Left lung (tissue), 10 donors: ENCODE results near the gene FCRLA. TPM values are rescaled to one million over a fixed set of nuclear protein-coding genes. Genes with fewer than 3 reads are reported as not detected.

ENCODE experiments used
- ATAC-seq: fragments of 200-7000 bp; cut with Tn5 transposase; one replicate; pipeline ENCODE4 v1.9.1; 2020; ENCODE audit warnings: moderate library complexity
- DNase-seq, 4 donors: peaks; one replicate each; pipeline ENCODE4 v3.0.0-alpha.2; 2013 to 2020
- H3K27ac ChIP-seq, 2 donors: fragments of 200-600 bp; sonication (generic) in 1 of 2; one replicate each; pipeline versions ENCODE4 v1.5.0 to v1.8.0; 2020 to 2021
- H3K27me3 ChIP-seq, 2 donors: fragments of 200-600 bp; sonication (generic) in 1 of 2; one replicate each; pipeline versions ENCODE4 v1.5.0 to v1.8.0; 2020 to 2021
- H3K36me3 ChIP-seq, 2 donors: fragments of 200-600 bp; sonication (generic) in 1 of 2; one replicate each; pipeline versions ENCODE4 v1.5.0 to v1.8.0; 2020 to 2021
- H3K4me1 ChIP-seq, 2 donors: fragments of 200-600 bp; one replicate each; pipeline ENCODE4 v1.8.0; 2021
- H3K4me3 ChIP-seq, 2 donors: fragments of 200-600 bp; sonication (generic) in 1 of 2; one replicate each; pipeline versions ENCODE4 v1.5.0 to v1.8.0; 2020 to 2021; ENCODE audit warnings: mild to moderate bottlenecking in 1 of 2
- H3K9me3 ChIP-seq, 2 donors: fragments of 200-600 bp; sonication (generic) in 1 of 2; one replicate each; pipeline versions ENCODE4 v1.5.0 to v1.8.0; 2020 to 2021
- CTCF ChIP-seq, 2 donors: fragments of 200-600 bp; sonication (generic) in 1 of 2; IDR thresholded peaks; one replicate each; pipeline versions ENCODE4 v1.5.0 to v1.8.0; 2021; ENCODE audit warnings: antibody characterized with exemption in 2 of 2
- intact Hi-C, 2 donors: fragments of 100-400 bp; cut with DNase I; formaldehyde crosslinking; loops; one replicate each; pipeline versions ENCODE4 v1.11.2 to v1.14.2; 2022
- polyA plus RNA-seq, 6 donors: library from polyadenylated mRNA; unstranded; fragments of 120-200 nt; gene quantifications; one replicate each; pipeline ENCODE4 v1.2.1, GENCODE V29; 2013; ENCODE audit not compliant: insufficient read length in 6 of 6
- total RNA-seq, 2 donors: library from RNA; stranded (reverse); fragmentation: NEBNext Ultra II Directional; extraction: Animal tissue kit (Norgen Biotek cat#: 25700); gene quantifications; one replicate each; pipeline ENCODE4 v1.2.1, GENCODE V29; 2021
- donor health status: DM: no; HTN: yes; CAD: no.
- donor health status: DM: no; HTN: no; CAD: no.

Gene FCRLA
- total and polyA plus RNA-seq, 8 donors: 0.08 to 0.44 (median 0.34) TPM; not detected in 1

GRCh38 chr1:161719325-161719611 is 12.2 kb downstream of the FCRLA start:
- Histone ChIP-seq H3K36me3 (no peaks in the 10 kb centered on the region), H3K9me3 (no peaks in the 10 kb centered on the region), H3K4me1 (peaks cover 0 to 4% of the 10 kb centered on the region in 2 donors), H3K27ac (no peak overlapping the region), H3K27me3 (peaks cover 0 to 72% of the 10 kb centered on the region in 2 donors), H3K4me3 (no peak overlapping the region)
- ATAC-seq (no peak), DNase-seq (no peak)
- no peak for TF ChIP-seq CTCF (IDR thresholded peaks at IDR 0.05)
- intact Hi-C loops: no loop called here

GRCh38 chr1:161720422-161720821 is 13.4 kb downstream of the FCRLA start:
- Histone ChIP-seq H3K36me3 (no peaks in the 10 kb centered on the region), H3K9me3 (no peaks in the 10 kb centered on the region), H3K27ac (no peak overlapping the region), H3K4me3 (no peak overlapping the region), H3K27me3 (peaks cover 3 to 72% of the 10 kb centered on the region in 2 donors), H3K4me1 (peaks cover 0 to 7% of the 10 kb centered on the region in 2 donors)
- DNase-seq (no peak), ATAC-seq (no peak)
- TF ChIP-seq CTCF (IDR thresholded peaks at IDR 0.05): no peak
- intact Hi-C loops: no loop called here

- Histone ChIP-seq H3K27me3 (peaks cover 3 to 72% of the 10 kb centered on the region in 2 donors), H3K36me3 (no peaks in the 10 kb centered on the region), H3K27ac (no peak within 1 kb of the TSS), H3K9me3 (no peaks in the 10 kb centered on the region), H3K4me3 (no peak within 1 kb of the TSS), H3K4me1 (peaks cover 0 to 14% of the 10 kb centered on the region in 2 donors)
- TF ChIP-seq CTCF (IDR thresholded peaks at IDR 0.05): no peak
- ATAC-seq (no peak), DNase-seq (no peak)
- intact Hi-C loops: no loop called here
Observed at GRCh38 chr1:161720956-161721737, 14.1 kb downstream of the FCRLA start, which contains the start of gene FCRLB. Gene FCRLB (plus strand): TSS chr1:161721544. CDS start chr1:161722673, 1,129 bp downstream.

- ATAC-seq: no peak
- peaks cover 0 to 21% of the 10 kb centered on the region in 2 donors for H3K4me1 ChIP-seq
- H3K27me3 ChIP-seq: peaks cover 3 to 72% of the 10 kb centered on the region in 2 donors
- no peak overlapping the region for H3K4me3 ChIP-seq
- DNase-seq: peak in 1 of 4 donors; percentile 46
- no peak for TF ChIP-seq CTCF (IDR thresholded peaks at IDR 0.05)
- H3K27ac ChIP-seq: no peak overlapping the region
- H3K9me3 ChIP-seq: no peaks in the 10 kb centered on the region
- intact Hi-C loops: no loop called here
- no peaks in the 10 kb centered on the region for H3K36me3 ChIP-seq
Observed at GRCh38 chr1:161721738-161722343, 14.8 kb downstream of the FCRLA start.

GRCh38 chr1:161722406-161722805 is 15.4 kb downstream of the FCRLA start:
- H3K27me3 ChIP-seq: peaks cover 3 to 72% of the 10 kb centered on the region in 2 donors
- no peak overlapping the region for H3K4me3 ChIP-seq
- intact Hi-C loops: no loop called here
- no peak for TF ChIP-seq CTCF (IDR thresholded peaks at IDR 0.05)
- ATAC-seq (no peak), DNase-seq (no peak)
- H3K9me3 ChIP-seq: no peaks in the 10 kb centered on the region
- no peak overlapping the region for H3K27ac ChIP-seq
- H3K4me1 ChIP-seq: peaks cover 0 to 25% of the 10 kb centered on the region in 2 donors
- no peaks in the 10 kb centered on the region for H3K36me3 ChIP-seq
